Endothelial cell of umbilical vein (primary cell): ENCODE measurements around the gene ARHGAP29.

ENCODE experiments used
- EZH2 ChIP-seq: IDR thresholded peaks from 2 replicates; pipeline ENCODE4 v1.6.1; 2012; ENCODE audit warnings: borderline replicate concordance, low read depth, mild to moderate bottlenecking, moderate library complexity, low read length, inconsistent platforms; ENCODE audit not compliant: severe bottlenecking
- MAX ChIP-seq: IDR thresholded peaks from 2 replicates; pipeline ENCODE4 v1.6.1; 2011; ENCODE audit not compliant: insufficient read depth, insufficient read length
- POLR2A ChIP-seq: IDR thresholded peaks from 2 replicates; pipeline ENCODE4 v1.6.1; 2012; ENCODE audit warnings: low read depth, mild to moderate bottlenecking, control low read depth, low read length
- TF ChIP-seq, protein P1 (sequence below), 2 donors: IDR thresholded peaks; 1 replicate in 1 of 2; 2 replicates in 1 of 2; pipeline ENCODE4 v1.5.1; 2011; ENCODE audit warnings: low read length in 2 of 2, mild to moderate bottlenecking in 2 of 2, moderate library complexity in 2 of 2, control low read depth in 1 of 2, inconsistent platforms in 1 of 2, low read depth in 1 of 2; ENCODE audit not compliant: insufficient read depth in 1 of 2; ENCODE audit errors: extremely low read depth in 1 of 2

- TF ChIP-seq POLR2A (no peak), MAX (no peak), EZH2 (no peak)
- TF ChIP-seq, protein P1, sequence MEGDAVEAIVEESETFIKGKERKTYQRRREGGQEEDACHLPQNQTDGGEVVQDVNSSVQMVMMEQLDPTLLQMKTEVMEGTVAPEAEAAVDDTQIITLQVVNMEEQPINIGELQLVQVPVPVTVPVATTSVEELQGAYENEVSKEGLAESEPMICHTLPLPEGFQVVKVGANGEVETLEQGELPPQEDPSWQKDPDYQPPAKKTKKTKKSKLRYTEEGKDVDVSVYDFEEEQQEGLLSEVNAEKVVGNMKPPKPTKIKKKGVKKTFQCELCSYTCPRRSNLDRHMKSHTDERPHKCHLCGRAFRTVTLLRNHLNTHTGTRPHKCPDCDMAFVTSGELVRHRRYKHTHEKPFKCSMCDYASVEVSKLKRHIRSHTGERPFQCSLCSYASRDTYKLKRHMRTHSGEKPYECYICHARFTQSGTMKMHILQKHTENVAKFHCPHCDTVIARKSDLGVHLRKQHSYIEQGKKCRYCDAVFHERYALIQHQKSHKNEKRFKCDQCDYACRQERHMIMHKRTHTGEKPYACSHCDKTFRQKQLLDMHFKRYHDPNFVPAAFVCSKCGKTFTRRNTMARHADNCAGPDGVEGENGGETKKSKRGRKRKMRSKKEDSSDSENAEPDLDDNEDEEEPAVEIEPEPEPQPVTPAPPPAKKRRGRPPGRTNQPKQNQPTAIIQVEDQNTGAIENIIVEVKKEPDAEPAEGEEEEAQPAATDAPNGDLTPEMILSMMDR (IDR thresholded peaks at IDR 0.05; ENCODE audit: extremely low read depth in 1 of 2, insufficient read depth in 1 of 2, low read depth in 1 of 2, low read length in 2 of 2) = no peak
These were observed 41.7 kb upstream of the ARHGAP29 start for GRCh38 chr1:94279038-94279437.
